ENCODE results near the gene TTYH1. TPM values are rescaled to one million over a fixed set of nuclear protein-coding genes. Genes with fewer than 3 reads are reported as not detected.

TTYH1 gene
- total and polyA plus RNA-seq, 2 of the 8 experiments (the other 6 are each of a cell fraction or from before 2014, with no cell fraction given), result 26.7 to 46.5 TPM

DNA sequence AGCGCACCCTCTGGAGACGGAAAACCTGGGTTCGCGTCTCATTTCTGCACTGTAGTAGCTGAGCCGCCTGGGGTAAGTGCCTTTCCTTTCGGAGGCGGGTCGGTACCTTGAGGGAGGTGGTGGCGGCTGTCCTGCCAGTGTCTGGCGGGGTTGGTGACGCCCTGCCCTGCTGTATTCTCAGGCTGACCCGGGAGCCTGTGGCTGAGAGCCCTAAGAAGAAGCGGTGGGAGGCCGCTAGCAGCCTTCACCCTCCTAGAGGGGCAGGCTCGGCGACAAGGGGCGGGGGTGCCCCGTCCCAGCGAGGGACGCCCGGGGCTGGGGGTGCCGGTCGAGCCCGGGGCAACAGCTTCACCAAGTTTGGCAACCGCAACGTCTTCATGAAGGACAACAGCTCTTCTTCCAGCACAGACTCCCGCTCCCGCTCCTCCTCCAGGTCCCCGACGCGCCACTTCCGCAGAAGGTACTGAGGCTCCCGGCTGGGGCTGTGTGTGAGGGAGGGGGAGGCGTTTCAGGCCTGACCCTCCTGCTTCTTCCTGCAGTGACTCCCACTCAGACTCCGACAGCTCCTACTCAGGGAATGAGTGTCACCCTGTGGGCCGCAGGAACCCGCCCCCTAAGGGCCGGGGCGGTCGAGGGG is 40.6 kb downstream of the TTYH1 start:
- WGBS, 2 experiments (ENCODE audit: extremely low coverage in 1 of 2, insufficient coverage in 1 of 2, insufficient read length in 1 of 2, insufficient replicate concordance in 2 of 2, low coverage in 1 of 2, low lambda C conversion rate in 2 of 2, missing lambda C conversion rate in 1 of 2), result 95% methylated on average over 29 of the region's 40 CpGs; no CpG with 5 or more reads in 1 of the 2 experiments
- no peak overlapping the region for H4K8ac ChIP-seq (ENCODE audit: extremely low read depth, insufficient read depth, low read length)
- H2AK5ac ChIP-seq (ENCODE audit: low read depth, low read length), result no peak overlapping the region
- H3K23me2 ChIP-seq (ENCODE audit: low read depth, low read length), result no peaks in the 10 kb centered on the region; the same call in 1 of the 2 replicates
- peaks cover under 1 to 28% of the 10 kb centered on the region in 2 experiments; a peak in 3 of 4 replicates for H3K79me2 ChIP-seq (ENCODE audit: control insufficient read depth in 1 of 2, insufficient read depth in 2 of 2, low read length in 2 of 2)
- H2BK5ac ChIP-seq (ENCODE audit: low read depth, low read length), result no peak overlapping the region
- DNase-seq (ENCODE audit: low read depth in 1 of 2, low spot score in 2 of 2) (no peak), FAIRE-seq (no peak)
- H3K4me3 ChIP-seq (ENCODE audit: extremely low read depth in 1 of 4, insufficient read depth in 2 of 4, low read depth in 3 of 4, low read length in 4 of 4), result no peak overlapping the region
- H2BK15ac ChIP-seq (ENCODE audit: low read length), result no peak overlapping the region
- H3K23ac ChIP-seq (ENCODE audit: insufficient read length), result no peak overlapping the region
- H4K5ac ChIP-seq (ENCODE audit: insufficient read length, low read depth, low read length), result no peak overlapping the region
- H3K36me3 ChIP-seq (ENCODE audit: control insufficient read depth in 2 of 4, insufficient read depth in 4 of 4, low read length in 3 of 4), result peaks cover 55 to 78% (median 74%) of the 10 kb centered on the region in 4 experiments
- no peak overlapping the region for H2AFZ ChIP-seq (ENCODE audit: low read length)
- H2BK120ac ChIP-seq (replicated peaks; ENCODE audit: low read depth, low read length), result no peak overlapping the region
- no peak overlapping the region for H3K56ac ChIP-seq (replicated peaks; ENCODE audit: insufficient read length, low read depth, low read length)
- H2BK20ac ChIP-seq (ENCODE audit: low read length), result no peak overlapping the region
- CTCF ChIA-PET (ENCODE audit: partially characterized antibody), result interaction anchor here (3.7 kb wide), 1 partner anchor 17 kb away, joined by 19 read pairs; no protein-coding TSS in a partner anchor
- no peak overlapping the region for H4K91ac ChIP-seq (replicated peaks; ENCODE audit: insufficient read length, low read length)
- H3K4me1 ChIP-seq (replicated peaks in 1 of 4; ENCODE audit: control insufficient read depth in 3 of 4, insufficient read depth in 4 of 4, low read length in 3 of 4), result no peaks in the 10 kb centered on the region; a peak in 2 of 7 replicates
- no peak overlapping the region for H3K18ac ChIP-seq (ENCODE audit: extremely low read depth, low read length)
- H3K27me3 ChIP-seq (replicated peaks in 1 of 4; ENCODE audit: control insufficient read depth in 3 of 4, extremely low read depth in 1 of 4, insufficient read depth in 3 of 4, low read length in 3 of 4), result no peaks in the 10 kb centered on the region
- H3K14ac ChIP-seq (ENCODE audit: insufficient read length), result no peak overlapping the region
- TF ChIP-seq POU5F1 (IDR thresholded peaks at IDR 0.05; ENCODE audit: low read depth, low read length) (no peak), CBX5 (IDR thresholded peaks at IDR 0.05; ENCODE audit: low read depth, low read length) (no peak), JUND (IDR thresholded peaks at IDR 0.05; ENCODE audit: low read length) (no peak), NANOG (IDR thresholded peaks at IDR 0.05; ENCODE audit: insufficient read depth, low read depth, low read length, poor library complexity, severe bottlenecking) (no peak), MAX (IDR thresholded peaks at IDR 0.05) (no peak), TBP (IDR thresholded peaks at IDR 0.05; ENCODE audit: low read depth, low read length) (no peak), BCL11A (IDR thresholded peaks at IDR 0.05; ENCODE audit: low read depth in 2 of 2, low read length in 2 of 2) (no peak), TAF1 (IDR thresholded peaks at IDR 0.05; ENCODE audit: low read depth, low read length) (no peak), KDM4A (IDR thresholded peaks at IDR 0.05; ENCODE audit: low read depth, low read length, severe bottlenecking) (no peak), BRCA1 (IDR thresholded peaks at IDR 0.05; ENCODE audit: low read depth, low read length) (no peak)
- no peak overlapping the region for H3K27ac ChIP-seq (ENCODE audit: low read depth, low read length)
- peaks cover 24% of the 10 kb centered on the region for H3K79me1 ChIP-seq (ENCODE audit: low read depth, low read length)
- H3K9ac ChIP-seq (replicated peaks in 1 of 4; ENCODE audit: extremely low read depth in 1 of 4, low read depth in 3 of 4, low read length in 3 of 4), result no peak overlapping the region
- H4K20me1 ChIP-seq (replicated peaks in 1 of 2; ENCODE audit: control insufficient read depth in 1 of 2, insufficient read depth in 2 of 2, low read length in 2 of 2), result peaks cover 16 to 65% of the 10 kb centered on the region in 2 experiments
- H3K4ac ChIP-seq (replicated peaks; ENCODE audit: insufficient read length, low read depth, low read length), result no peak overlapping the region
- no peak overlapping the region for H2BK12ac ChIP-seq (ENCODE audit: low read depth, low read length)
- no peak overlapping the region for H3K4me2 ChIP-seq (ENCODE audit: insufficient read depth in 1 of 2, low read depth in 2 of 2, low read length in 2 of 2)
- no peaks in the 10 kb centered on the region for H3K9me3 ChIP-seq (ENCODE audit: insufficient read depth in 2 of 2, low read depth in 1 of 2, low read length in 1 of 2)
- POLR2A ChIA-PET (ENCODE audit: partially characterized antibody), result interaction anchor here (0.5 to 3.0 kb wide), 5 partner anchors 10 to 455 kb away, joined by 3 to 8 read pairs (median 4); no protein-coding TSS in a partner anchor

All from H1 (cell line).